Coronary artery (tissue), 2 donors: Measurements from ENCODE around the gene ZNHIT1.

Source experiments
- DNase-seq: peaks from one replicate; pipeline ENCODE4 v3.0.0-alpha.2; 2017; ENCODE audit warnings: low spot score
- H3K27ac ChIP-seq, 2 donors: fragments of 200-600 bp; sonication (generic); one replicate each; pipeline ENCODE4 v1.5.1; 2016 to 2019
- H3K4me3 ChIP-seq: fragments of 200-600 bp; sonication (generic); 2 replicates; pipeline ENCODE4 v1.5.1; 2016; ENCODE audit warnings: mild to moderate bottlenecking, moderate library complexity
- TF ChIP-seq, protein P1 (sequence below): fragments of 200-600 bp; sonication (generic); IDR thresholded peaks from one replicate; pipeline ENCODE4 v1.5.1; 2019; ENCODE audit warnings: antibody characterized with exemption

Gene ZNHIT1

DNA sequence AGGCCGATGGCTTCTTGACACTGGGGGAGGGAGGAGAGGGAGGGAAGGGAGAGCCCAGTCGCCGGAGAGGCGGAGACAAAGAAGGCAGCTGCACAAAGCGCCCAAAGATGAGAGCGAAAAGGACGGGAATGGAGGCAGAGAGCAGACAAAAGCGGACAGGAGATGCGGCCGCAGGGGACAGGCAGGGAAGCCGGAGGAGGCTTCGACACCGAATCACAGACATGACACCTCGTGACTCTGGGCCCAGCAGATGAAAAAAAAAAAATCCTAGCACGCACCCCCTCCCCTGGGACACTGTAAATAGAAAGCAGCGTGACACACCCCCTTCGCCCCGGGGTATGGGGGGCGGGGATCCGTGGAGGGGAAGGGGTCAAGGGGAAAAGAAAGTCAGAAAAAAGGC lies 38.8 kb upstream of the ZNHIT1 start:
- Histone ChIP-seq H3K27ac (no peak overlapping the region), H3K4me3 (peak overlapping the region; percentile 1)
- TF ChIP-seq, protein P1, sequence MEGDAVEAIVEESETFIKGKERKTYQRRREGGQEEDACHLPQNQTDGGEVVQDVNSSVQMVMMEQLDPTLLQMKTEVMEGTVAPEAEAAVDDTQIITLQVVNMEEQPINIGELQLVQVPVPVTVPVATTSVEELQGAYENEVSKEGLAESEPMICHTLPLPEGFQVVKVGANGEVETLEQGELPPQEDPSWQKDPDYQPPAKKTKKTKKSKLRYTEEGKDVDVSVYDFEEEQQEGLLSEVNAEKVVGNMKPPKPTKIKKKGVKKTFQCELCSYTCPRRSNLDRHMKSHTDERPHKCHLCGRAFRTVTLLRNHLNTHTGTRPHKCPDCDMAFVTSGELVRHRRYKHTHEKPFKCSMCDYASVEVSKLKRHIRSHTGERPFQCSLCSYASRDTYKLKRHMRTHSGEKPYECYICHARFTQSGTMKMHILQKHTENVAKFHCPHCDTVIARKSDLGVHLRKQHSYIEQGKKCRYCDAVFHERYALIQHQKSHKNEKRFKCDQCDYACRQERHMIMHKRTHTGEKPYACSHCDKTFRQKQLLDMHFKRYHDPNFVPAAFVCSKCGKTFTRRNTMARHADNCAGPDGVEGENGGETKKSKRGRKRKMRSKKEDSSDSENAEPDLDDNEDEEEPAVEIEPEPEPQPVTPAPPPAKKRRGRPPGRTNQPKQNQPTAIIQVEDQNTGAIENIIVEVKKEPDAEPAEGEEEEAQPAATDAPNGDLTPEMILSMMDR = no peak
- no peak for DNase-seq

GRCh38 chr7:101179713-101180112 lies 38.3 kb upstream of the ZNHIT1 start:
- H3K4me3 ChIP-seq = peak overlapping the region; percentile 22
- no peak overlapping the region for H3K27ac ChIP-seq
- TF ChIP-seq, protein P1 = no peak
- DNase-seq = no peak

GRCh38 chr7:101180130-101180755 lies 37.7 kb upstream of the ZNHIT1 start, which contains the start of gene NAT16:
NAT16 (minus strand) TSS chr7:101180293; CDS start chr7:101174807, 5,486 bp downstream.
- TF ChIP-seq, protein P1 = no peak
- H3K27ac ChIP-seq = no peak within 1 kb of the TSS
- DNase-seq = no peak
- peak within 1 kb of the TSS; percentile 22 for H3K4me3 ChIP-seq

DNA sequence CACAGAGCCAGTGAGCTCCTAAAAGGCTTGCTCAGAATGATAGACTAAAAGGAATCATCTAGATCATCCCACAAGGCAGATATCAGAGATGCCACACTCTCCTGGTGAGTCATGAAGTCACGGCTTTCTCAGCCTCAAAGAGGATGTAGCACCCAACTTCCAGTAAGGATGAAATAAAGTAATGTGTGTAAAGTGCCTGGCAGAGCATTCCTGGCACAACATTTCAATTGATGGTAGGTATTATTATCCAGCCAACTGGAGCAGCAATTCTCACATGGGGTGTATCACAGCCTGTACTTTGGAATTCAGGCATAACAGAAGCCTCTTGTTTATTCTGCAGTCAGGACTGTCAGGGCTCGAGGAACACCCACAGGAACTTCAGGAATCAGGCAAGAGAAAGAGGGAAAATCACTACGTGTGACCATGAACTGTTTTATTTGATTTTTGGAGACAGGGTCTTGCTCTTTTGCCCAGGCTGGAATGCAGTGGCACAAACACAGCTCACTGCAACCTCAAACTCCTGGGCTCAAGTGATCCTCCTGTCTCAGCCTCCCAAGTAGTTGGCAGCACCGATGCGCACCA lies 32.6 kb upstream of the ZNHIT1 start:
- TF ChIP-seq, protein P1 = no peak

GRCh38 chr7:101186194-101186593 lies 31.8 kb upstream of the ZNHIT1 start:
- H3K27ac ChIP-seq = no peak overlapping the region
- no peak overlapping the region for H3K4me3 ChIP-seq
- TF ChIP-seq, protein P1 = no peak
- DNase-seq = no peak

More for the DNA sequence above, 32.6 kb upstream of the ZNHIT1 start:
- no peak for DNase-seq
- no peak overlapping the region for H3K27ac ChIP-seq
- no peak overlapping the region for H3K4me3 ChIP-seq

DNA sequence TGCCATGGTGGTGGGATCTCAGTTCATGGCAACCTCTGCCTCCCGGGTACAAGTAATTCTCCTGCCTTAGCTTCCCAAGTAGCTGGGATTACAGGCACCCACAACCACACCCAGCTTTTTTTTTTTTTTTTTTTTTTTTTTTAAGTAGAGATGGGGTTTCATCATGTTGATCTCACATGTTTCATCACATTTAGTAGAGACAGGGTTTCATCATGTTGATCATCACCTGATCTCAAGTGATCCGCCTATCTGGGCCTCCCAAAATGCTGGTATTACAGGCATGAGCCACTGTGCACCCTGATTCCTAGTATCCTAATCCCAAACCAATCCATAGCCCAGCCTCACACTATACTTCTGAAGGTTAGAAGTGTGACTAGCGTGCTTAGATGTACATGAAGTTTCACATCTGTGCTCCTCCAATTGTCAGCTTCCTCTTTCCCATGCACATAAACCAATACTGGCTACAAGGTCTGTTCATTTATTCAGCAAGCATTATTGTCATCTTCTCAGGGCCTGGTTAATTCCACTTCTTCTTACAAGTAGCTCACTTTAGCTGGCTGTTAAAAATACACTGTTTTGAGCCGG lies 31.0 kb upstream of the ZNHIT1 start:
- TF ChIP-seq, protein P1 = no peak
- Histone ChIP-seq H3K27ac (no peak overlapping the region), H3K4me3 (no peak overlapping the region)
- DNase-seq = no peak

DNA sequence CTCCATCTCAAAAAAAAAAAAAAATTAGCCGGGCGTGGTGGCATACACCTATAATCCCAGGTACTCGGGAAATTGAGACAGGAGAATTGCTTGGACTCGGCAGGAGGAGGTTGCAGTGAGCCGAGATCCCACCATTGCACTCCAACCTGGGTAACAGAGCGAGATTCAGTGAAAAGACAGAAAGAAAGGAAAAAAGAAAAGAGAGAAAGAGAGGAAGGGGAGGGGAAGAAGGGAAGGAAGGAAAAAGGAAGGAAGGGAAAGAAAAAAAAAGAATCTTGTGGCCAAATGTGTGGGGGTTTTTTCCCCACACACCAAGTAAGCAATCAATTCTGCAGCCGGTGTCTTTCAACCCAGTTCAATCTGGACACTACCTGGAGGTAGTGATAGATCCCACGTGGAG lies 28.9 kb upstream of the ZNHIT1 start:
- H3K4me3 ChIP-seq = no peak overlapping the region
- no peak for DNase-seq
- no peak overlapping the region for H3K27ac ChIP-seq
- TF ChIP-seq, protein P1 = no peak
